Parathyroid adenoma (tissue), 2 donors: ENCODE data around the gene CDCP1.

Source experiments
- H2AFZ ChIP-seq: fragments of 300-600 bp; sonication (generic); one replicate; pipeline ENCODE4 v1.7.0; 2017; ENCODE audit warnings: antibody characterized with exemption, mild to moderate bottlenecking
- H3K27ac ChIP-seq: fragments of 300-600 bp; sonication (generic); one replicate; pipeline ENCODE4 v1.7.0; 2017
- H3K27me3 ChIP-seq: fragments of 300-600 bp; sonication (generic); one replicate; pipeline ENCODE4 v1.7.0; 2017; ENCODE audit warnings: low read length; ENCODE audit not compliant: control insufficient read depth, insufficient read depth
- H3K36me3 ChIP-seq: fragments of 300-600 bp; sonication (generic); one replicate; pipeline ENCODE4 v1.7.0; 2017; ENCODE audit warnings: low read length; ENCODE audit not compliant: control insufficient read depth, insufficient read depth
- H3K4me1 ChIP-seq: fragments of 300-600 bp; sonication (generic); one replicate; pipeline ENCODE4 v1.7.0; 2017; ENCODE audit warnings: control low read depth
- H3K4me2 ChIP-seq: fragments of 300-600 bp; sonication (generic); one replicate; pipeline ENCODE4 v1.7.0; 2017; ENCODE audit warnings: low read length
- H3K4me3 ChIP-seq: fragments of 300-600 bp; sonication (generic); one replicate; pipeline ENCODE4 v1.7.0; 2017; ENCODE audit warnings: low read depth, low read length
- H3K79me2 ChIP-seq: fragments of 300-600 bp; sonication (generic); one replicate; pipeline ENCODE4 v1.7.0; 2017; ENCODE audit warnings: control low read depth
- H3K9ac ChIP-seq: fragments of 300-600 bp; sonication (generic); one replicate; pipeline ENCODE4 v1.7.0; 2017; ENCODE audit warnings: mild to moderate bottlenecking
- H3K9me3 ChIP-seq: fragments of 300-600 bp; sonication (generic); one replicate; pipeline ENCODE4 v1.7.0; 2017; ENCODE audit warnings: low read length; ENCODE audit not compliant: control insufficient read depth
- CTCF ChIP-seq: fragments of 300-600 bp; sonication (generic); IDR thresholded peaks from one replicate; pipeline ENCODE4 v1.7.0; 2017; ENCODE audit warnings: antibody characterized with exemption, mild to moderate bottlenecking
- donor health status: primary hyperparathyroidism.

The CDCP1 gene

DNA sequence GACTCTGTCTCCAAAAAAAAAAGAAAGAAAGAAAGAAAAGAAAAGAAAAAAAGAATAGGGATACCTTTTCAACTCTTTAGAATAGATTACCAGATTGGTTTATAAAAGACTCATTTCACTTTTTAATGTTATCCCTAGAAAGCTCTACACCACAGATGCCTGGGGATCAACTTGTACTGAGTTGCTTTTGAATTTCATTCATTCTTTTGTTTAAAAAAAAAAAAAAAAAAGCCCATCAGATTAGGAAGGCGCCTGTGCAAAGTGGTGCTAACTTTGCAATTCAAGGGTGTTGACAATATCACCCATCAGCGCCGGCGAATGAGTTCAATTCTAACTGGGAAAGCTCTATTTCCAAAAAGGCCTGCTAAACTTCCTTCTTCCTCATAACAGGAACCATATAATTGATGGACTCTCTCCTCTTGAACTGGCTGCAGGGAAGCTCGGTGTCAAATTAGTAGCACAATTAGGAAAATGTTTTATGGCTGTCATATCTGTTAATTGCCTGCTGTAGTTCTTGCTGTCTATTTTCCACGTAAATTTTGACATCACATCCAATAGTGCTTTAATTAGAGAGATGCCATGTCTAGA, 48.8 kb downstream of the CDCP1 start:
- Histone ChIP-seq H3K27me3 (no peaks in the 10 kb centered on the region), H3K27ac (no peak overlapping the region), H3K9me3 (no peaks in the 10 kb centered on the region), H3K36me3 (no peaks in the 10 kb centered on the region), H2AFZ (no peak overlapping the region), H3K79me2 (no peaks in the 10 kb centered on the region), H3K9ac (no peak overlapping the region), H3K4me2 (no peak overlapping the region), H3K4me3 (no peak overlapping the region), H3K4me1 (peaks cover 5% of the 10 kb centered on the region)
- TF ChIP-seq CTCF, result no peak

- Histone ChIP-seq H3K4me1 (peaks cover 8% of the 10 kb centered on the region), H3K79me2 (no peaks in the 10 kb centered on the region), H3K27me3 (no peaks in the 10 kb centered on the region), H3K4me2 (no peak overlapping the region), H2AFZ (no peak overlapping the region), H3K36me3 (no peaks in the 10 kb centered on the region), H3K4me3 (no peak overlapping the region), H3K27ac (no peak overlapping the region), H3K9ac (no peak overlapping the region), H3K9me3 (no peaks in the 10 kb centered on the region)
- no peak for TF ChIP-seq CTCF
These were observed 50.2 kb downstream of the CDCP1 start for GRCh38 chr3:45095916-45096526.

- no peak for TF ChIP-seq CTCF
- H3K9ac ChIP-seq, result no peak overlapping the region
- H3K36me3 ChIP-seq, result no peaks in the 10 kb centered on the region
- H2AFZ ChIP-seq, result peak overlapping the region; percentile 10
- no peaks in the 10 kb centered on the region for H3K27me3 ChIP-seq
- H3K4me3 ChIP-seq, result no peak overlapping the region
- no peak overlapping the region for H3K4me2 ChIP-seq
- peaks cover 8% of the 10 kb centered on the region for H3K4me1 ChIP-seq
- no peak overlapping the region for H3K27ac ChIP-seq
- no peaks in the 10 kb centered on the region for H3K79me2 ChIP-seq
- no peaks in the 10 kb centered on the region for H3K9me3 ChIP-seq
These were observed 53.0 kb downstream of the CDCP1 start for GRCh38 chr3:45093176-45093575.

DNA sequence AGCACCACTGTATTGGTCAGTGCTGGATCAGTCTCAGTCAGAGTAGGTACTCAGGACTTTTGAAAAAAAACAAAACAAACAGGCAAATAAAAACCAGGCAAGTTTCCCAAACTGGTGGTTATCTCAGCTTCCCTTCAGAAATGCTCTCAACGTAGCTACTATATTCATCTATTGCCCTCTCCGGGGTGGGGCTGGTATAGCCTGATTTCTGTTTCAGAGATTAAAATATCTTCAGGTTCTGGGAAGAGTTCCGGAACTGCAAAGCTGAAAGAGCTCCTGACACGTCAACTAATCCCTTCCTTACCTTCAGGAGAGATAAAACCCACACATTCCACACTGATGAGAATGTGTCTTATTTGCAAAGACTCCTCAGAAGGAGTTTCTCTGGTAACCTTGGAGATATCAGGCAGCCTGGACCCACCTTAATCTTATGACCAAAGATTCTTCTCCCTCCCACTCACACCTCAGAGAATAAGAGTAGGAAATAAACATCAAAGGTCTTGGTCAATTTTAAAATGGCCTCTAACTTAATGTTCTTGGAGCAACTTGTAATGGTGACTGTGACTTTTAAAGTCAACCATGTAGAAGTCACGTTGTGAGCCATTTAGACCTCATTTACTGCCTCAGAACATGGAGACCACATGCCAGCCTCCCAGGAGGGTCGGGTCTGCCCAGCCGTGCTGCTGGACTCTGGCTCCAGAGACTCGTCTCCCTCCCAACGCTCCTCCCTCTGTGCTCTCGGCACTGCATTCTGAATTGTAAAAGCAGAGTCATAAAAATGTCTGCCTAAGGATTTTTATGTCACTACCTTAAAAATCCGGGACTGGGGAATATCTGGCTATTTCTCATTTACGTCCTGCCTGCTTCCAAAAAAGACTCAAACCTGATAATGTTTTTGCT, 53.8 kb downstream of the CDCP1 start:
- Histone ChIP-seq H3K9ac (no peak overlapping the region), H3K79me2 (no peaks in the 10 kb centered on the region), H3K27me3 (no peaks in the 10 kb centered on the region), H3K4me1 (peaks cover 8% of the 10 kb centered on the region), H3K9me3 (no peaks in the 10 kb centered on the region), H3K36me3 (no peaks in the 10 kb centered on the region), H2AFZ (peak overlapping the region; percentile 71), H3K4me2 (no peak overlapping the region), H3K27ac (no peak overlapping the region), H3K4me3 (no peak overlapping the region)
- no peak for TF ChIP-seq CTCF
